Testis (tissue), 3 donors: Measurements from ENCODE around the gene JAKMIP1. TPM values are rescaled to one million over a fixed set of nuclear protein-coding genes. Genes with fewer than 3 reads are reported as not detected.

Experiments used
- DNase-seq: peaks from one replicate; pipeline ENCODE4 v3.0.0-alpha.2; 2019
- H3K27ac ChIP-seq, 2 donors: fragments of 200-600 bp; sonication (generic); one replicate each; pipeline ENCODE4 v1.5.1; 2019
- H3K27me3 ChIP-seq: fragments of 200-600 bp; sonication (generic); one replicate; pipeline ENCODE4 v1.5.1; 2019
- H3K36me3 ChIP-seq: fragments of 200-600 bp; sonication (generic); one replicate; pipeline ENCODE4 v1.5.1; 2017; ENCODE audit warnings: low read depth; ENCODE audit errors: missing control alignments
- H3K4me1 ChIP-seq: fragments of 200-600 bp; sonication (generic); one replicate; pipeline ENCODE4 v1.5.1; 2019
- H3K4me3 ChIP-seq, 2 donors: fragments of 200-600 bp; sonication (generic); one replicate each; pipeline ENCODE4 v1.5.1; 2017 to 2019
- H3K9me3 ChIP-seq: fragments of 200-600 bp; sonication (generic); one replicate; pipeline ENCODE4 v1.5.1; 2017
- POLR2A ChIP-seq: fragments of 450-650 bp; IDR thresholded peaks from one replicate; pipeline ENCODE4 v1.6.1; 2017; ENCODE audit warnings: antibody characterized with exemption, mild to moderate bottlenecking, moderate library complexity
- WGBS, 2 donors: methylation state at CpG; one replicate each; pipeline ENCODE4 v1.1.5; 2018; 5-methylcytosine and 5-hydroxymethylcytosine counted together
- intact Hi-C: fragments of 100-400 bp; cut with DNase I; formaldehyde crosslinking; loops from one replicate; pipeline ENCODE4 v1.15.1; 2023; ENCODE audit warnings: low total_unique reads
- polyA plus RNA-seq: library from polyadenylated mRNA; stranded (reverse); fragments of 350-450 nt; fragmentation: Illumina TruSeq; extraction: RNeasy Lipid Tissue Mini Kit (QIAGEN cat#74804); gene quantifications from one replicate; pipeline ENCODE4 v1.2.3, GENCODE V29; 2014; ENCODE audit warnings: low read depth, low replicate concordance; ENCODE audit not compliant: insufficient read depth
- total RNA-seq, 2 donors: library from RNA; depleted of rRNA; stranded (reverse); fragments of >200 nt; gene quantifications; one replicate each; pipeline ENCODE4 v1.2.3, GENCODE V29; 2016
- TF ChIP-seq, protein P1 (sequence below), 3 experiments: fragments of 450-650 bp in 2 of 3; fragments of 200-600 bp in 1 of 3; sonication (generic) in 1 of 3; IDR thresholded peaks; one replicate each; pipeline ENCODE4 v1.5.1; 2016 to 2019; ENCODE audit warnings: antibody characterized with exemption in 3 of 3, mild to moderate bottlenecking in 2 of 3, moderate library complexity in 1 of 3

Gene JAKMIP1
- total and polyA plus RNA-seq, 3 donors from 2014 or later = 10.7 to 18.1 (median 15.2) TPM

DNA sequence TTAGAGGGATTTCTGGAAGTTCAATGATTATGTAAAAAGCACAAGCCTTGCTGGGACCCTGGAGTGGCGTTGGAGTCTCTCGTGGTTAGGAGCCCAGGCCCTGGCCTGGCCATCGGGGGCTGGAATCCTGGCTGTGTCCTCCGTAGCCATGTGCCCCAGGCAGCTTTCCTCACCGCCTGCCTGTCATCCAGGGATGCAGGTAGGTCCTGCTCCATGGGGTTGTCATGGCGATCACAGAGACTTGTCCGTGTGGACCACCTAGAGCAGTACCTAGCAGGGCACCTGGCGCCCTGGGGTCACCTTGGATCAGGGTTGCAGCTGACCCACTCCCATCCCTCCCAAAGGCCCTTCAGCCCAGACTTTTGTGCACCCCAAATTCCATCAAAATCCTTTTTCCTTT, 39.1 kb upstream of the JAKMIP1 start:
- H3K36me3 ChIP-seq = no peaks in the 10 kb centered on the region
- H3K27me3 ChIP-seq = no peaks in the 10 kb centered on the region
- DNase-seq = no peak
- WGBS, 2 donors = 62 to 90% methylated on average over 3 to 8 of the region's 8 CpGs
- intact Hi-C loops = no loop called here
- TF ChIP-seq POLR2A = no peak
- TF ChIP-seq, protein P1, sequence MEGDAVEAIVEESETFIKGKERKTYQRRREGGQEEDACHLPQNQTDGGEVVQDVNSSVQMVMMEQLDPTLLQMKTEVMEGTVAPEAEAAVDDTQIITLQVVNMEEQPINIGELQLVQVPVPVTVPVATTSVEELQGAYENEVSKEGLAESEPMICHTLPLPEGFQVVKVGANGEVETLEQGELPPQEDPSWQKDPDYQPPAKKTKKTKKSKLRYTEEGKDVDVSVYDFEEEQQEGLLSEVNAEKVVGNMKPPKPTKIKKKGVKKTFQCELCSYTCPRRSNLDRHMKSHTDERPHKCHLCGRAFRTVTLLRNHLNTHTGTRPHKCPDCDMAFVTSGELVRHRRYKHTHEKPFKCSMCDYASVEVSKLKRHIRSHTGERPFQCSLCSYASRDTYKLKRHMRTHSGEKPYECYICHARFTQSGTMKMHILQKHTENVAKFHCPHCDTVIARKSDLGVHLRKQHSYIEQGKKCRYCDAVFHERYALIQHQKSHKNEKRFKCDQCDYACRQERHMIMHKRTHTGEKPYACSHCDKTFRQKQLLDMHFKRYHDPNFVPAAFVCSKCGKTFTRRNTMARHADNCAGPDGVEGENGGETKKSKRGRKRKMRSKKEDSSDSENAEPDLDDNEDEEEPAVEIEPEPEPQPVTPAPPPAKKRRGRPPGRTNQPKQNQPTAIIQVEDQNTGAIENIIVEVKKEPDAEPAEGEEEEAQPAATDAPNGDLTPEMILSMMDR (IDR thresholded peaks at IDR 0.05) = no peak
- no peaks in the 10 kb centered on the region for H3K4me1 ChIP-seq
- no peak overlapping the region for H3K4me3 ChIP-seq
- H3K27ac ChIP-seq = no peak overlapping the region
- no peaks in the 10 kb centered on the region for H3K9me3 ChIP-seq

DNA sequence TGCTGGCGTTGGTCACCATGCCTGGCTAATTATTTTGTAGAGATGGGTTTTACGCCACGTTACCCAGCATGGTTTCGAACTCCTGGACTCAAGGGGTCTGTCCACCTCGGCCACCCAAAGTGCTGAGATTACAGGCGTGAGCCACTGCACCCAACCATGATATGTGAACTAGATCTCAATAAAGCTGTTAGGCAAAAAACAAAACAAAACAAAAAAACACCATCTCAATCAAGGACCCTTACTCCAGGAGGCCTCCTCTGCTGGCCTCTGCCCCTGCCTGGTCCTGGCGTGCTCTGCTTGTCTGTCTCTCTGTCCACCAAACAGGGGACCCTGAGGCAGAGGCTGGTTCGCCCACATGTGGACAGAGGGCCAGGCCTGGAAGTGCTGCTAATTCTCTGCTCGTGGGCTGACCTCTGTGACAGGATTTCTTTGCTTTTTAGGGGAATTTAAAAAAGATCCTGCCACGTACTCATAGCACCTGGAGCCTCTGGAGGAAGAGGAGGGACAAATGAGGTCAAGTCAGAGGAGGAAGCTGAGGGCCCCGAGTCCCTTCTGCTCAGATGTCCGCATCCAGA, 36.6 kb upstream of the JAKMIP1 start:
- no peak for DNase-seq
- TF ChIP-seq, protein P1 (IDR thresholded peaks at IDR 0.05) = no peak
- TF ChIP-seq POLR2A = no peak
- no peak overlapping the region for H3K4me3 ChIP-seq
- H3K4me1 ChIP-seq = no peaks in the 10 kb centered on the region
- 80 to 92% methylated on average over 9 to 12 of the region's 12 CpGs for WGBS, 2 donors
- no peaks in the 10 kb centered on the region for H3K36me3 ChIP-seq
- H3K27ac ChIP-seq = no peak overlapping the region
- H3K9me3 ChIP-seq = no peaks in the 10 kb centered on the region
- H3K27me3 ChIP-seq = no peaks in the 10 kb centered on the region
- intact Hi-C loops = no loop called here

DNA sequence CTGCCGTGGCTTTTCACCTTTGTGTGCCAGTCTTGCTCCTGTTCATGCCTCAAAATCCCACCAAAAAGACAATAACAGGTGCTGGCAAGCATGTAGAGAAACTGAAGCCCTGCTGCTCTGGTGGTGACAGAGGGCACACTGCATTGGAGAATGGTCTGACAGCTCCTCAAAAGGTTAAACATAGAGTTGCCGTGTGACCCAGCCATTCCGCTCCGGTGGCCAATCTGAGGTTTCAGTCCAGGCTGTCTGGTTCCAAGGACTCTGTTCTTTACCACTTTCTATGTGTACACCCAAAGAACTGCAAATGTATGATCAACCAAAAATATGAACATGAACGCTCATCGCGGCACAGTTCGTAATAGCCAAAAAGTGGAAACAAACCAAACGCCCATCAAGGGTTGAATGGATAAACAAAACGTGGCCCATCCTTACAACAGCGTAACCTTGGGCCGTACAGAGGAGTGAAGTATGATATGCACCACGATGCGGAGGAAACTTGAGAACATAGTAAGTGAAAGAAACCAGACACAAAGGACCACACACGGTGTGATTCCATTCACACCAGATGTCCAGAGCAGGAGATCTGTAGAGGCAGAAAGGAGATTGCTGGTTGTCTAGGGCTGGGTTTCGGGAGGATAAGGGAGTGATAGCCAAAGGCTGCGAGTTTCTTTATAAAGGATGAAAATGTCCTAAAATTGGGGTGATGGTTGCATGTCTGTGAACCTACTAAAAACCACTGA, 35.7 kb upstream of the JAKMIP1 start:
- WGBS, 2 donors = 42 to 53% methylated on average over 17 of the region's 17 CpGs
- Histone ChIP-seq H3K4me1 (no peaks in the 10 kb centered on the region), H3K4me3 (no peak overlapping the region), H3K27me3 (no peaks in the 10 kb centered on the region), H3K9me3 (no peaks in the 10 kb centered on the region), H3K27ac (no peak overlapping the region), H3K36me3 (no peaks in the 10 kb centered on the region)
- TF ChIP-seq, protein P1 (IDR thresholded peaks at IDR 0.05) = no peak
- no peak for TF ChIP-seq POLR2A
- no peak for DNase-seq
- intact Hi-C loops = no loop called here

DNA sequence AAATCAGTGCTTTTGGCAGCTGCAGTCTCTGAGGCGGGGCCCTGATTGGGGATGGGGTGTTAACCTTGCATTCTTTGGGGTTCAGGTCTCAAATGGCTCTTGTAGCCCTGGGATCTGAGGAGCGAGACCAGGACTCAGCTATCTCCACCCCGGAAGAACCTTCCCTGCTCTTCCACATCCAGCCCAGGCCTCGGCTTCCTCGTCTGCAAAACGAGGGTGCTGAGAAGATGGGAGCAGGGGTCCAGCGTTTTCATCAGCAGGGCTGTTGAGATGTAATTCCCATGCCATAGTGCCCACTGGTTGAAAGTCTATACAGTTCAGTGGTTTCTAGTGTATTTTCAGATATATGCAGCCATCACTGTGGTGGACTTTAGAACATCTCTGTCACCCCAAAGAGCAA, 34.7 kb upstream of the JAKMIP1 start:
- Histone ChIP-seq H3K36me3 (no peaks in the 10 kb centered on the region), H3K27ac (no peak overlapping the region), H3K9me3 (no peaks in the 10 kb centered on the region), H3K27me3 (no peaks in the 10 kb centered on the region), H3K4me1 (no peaks in the 10 kb centered on the region), H3K4me3 (no peak overlapping the region)
- intact Hi-C loops = no loop called here
- TF ChIP-seq, protein P1 (IDR thresholded peaks at IDR 0.05) = no peak
- no peak for TF ChIP-seq POLR2A
- 92 to 96% methylated on average over 7 of the region's 7 CpGs for WGBS, 2 donors
- no peak for DNase-seq

GRCh38 chr4:6233929-6234328, 33.6 kb upstream of the JAKMIP1 start:
- Histone ChIP-seq H3K36me3 (no peaks in the 10 kb centered on the region), H3K27me3 (no peaks in the 10 kb centered on the region), H3K4me1 (no peaks in the 10 kb centered on the region), H3K4me3 (no peak overlapping the region), H3K27ac (no peak overlapping the region), H3K9me3 (no peaks in the 10 kb centered on the region)
- no peak for DNase-seq
- 91 to 92% methylated on average over 6 of the region's 6 CpGs for WGBS, 2 donors
- intact Hi-C loops = no loop called here
- TF ChIP-seq, protein P1 (IDR thresholded peaks at IDR 0.05) = no peak
- no peak for TF ChIP-seq POLR2A
